Measurements from ENCODE around the gene POU2AF2.
"Not testable (repeated sequence)": the region's sequence is repeated elsewhere in the genome, so short reads cannot be mapped to it uniquely, and the experiment has no call there.

Gene POU2AF2

GRCh38 chr11:111305162-111305802 is 59.8 kb downstream of the POU2AF2 start:
- DNase-seq = no peak

GRCh38 chr11:111305876-111306275 is 60.4 kb downstream of the POU2AF2 start:
- no peak for DNase-seq

GRCh38 chr11:111306321-111306720 is 60.8 kb downstream of the POU2AF2 start:
- DNase-seq = no peak

- no peak for DNase-seq
These were observed 62.1 kb downstream of the POU2AF2 start for GRCh38 chr11:111307472-111308108.

GRCh38 chr11:111308140-111308539 is 62.6 kb downstream of the POU2AF2 start:
- no peak for DNase-seq

- DNase-seq = no peak
These were observed 63.8 kb downstream of the POU2AF2 start for GRCh38 chr11:111309215-111309915.

GRCh38 chr11:111310088-111310487 is 64.6 kb downstream of the POU2AF2 start:
- DNase-seq = no peak

GRCh38 chr11:111310723-111311122 is 65.2 kb downstream of the POU2AF2 start:
- DNase-seq = no peak

- no peak for DNase-seq
These were observed 66.6 kb downstream of the POU2AF2 start for GRCh38 chr11:111312076-111312475.

GRCh38 chr11:111319296-111319695 is 73.8 kb downstream of the POU2AF2 start:
- no peak for DNase-seq

GRCh38 chr11:111320199-111320598 is 74.7 kb downstream of the POU2AF2 start:
- not testable (repeated sequence) for DNase-seq

GRCh38 chr11:111320728-111321568 is 75.4 kb downstream of the POU2AF2 start:
- no peak for DNase-seq

- no peak for DNase-seq
These were observed 77.0 kb downstream of the POU2AF2 start for GRCh38 chr11:111322534-111322933.

- no peak for DNase-seq
These were observed 78.8 kb downstream of the POU2AF2 start for GRCh38 chr11:111324277-111324720.

- DNase-seq = no peak
These were observed 79.7 kb downstream of the POU2AF2 start for GRCh38 chr11:111325259-111325658.

GRCh38 chr11:111326824-111327223 is 81.3 kb downstream of the POU2AF2 start:
- DNase-seq = no peak

GRCh38 chr11:111327908-111328624 is 82.5 kb downstream of the POU2AF2 start:
- no peak for DNase-seq

- no peak for DNase-seq
These were observed 84.0 kb downstream of the POU2AF2 start for GRCh38 chr11:111329306-111330204.

GRCh38 chr11:111330234-111330893 is 84.8 kb downstream of the POU2AF2 start:
- no peak for DNase-seq

- DNase-seq = no peak
These were observed 86.4 kb downstream of the POU2AF2 start for GRCh38 chr11:111331711-111332479.
